Uterus (tissue), 4 donors: Measurements from ENCODE around the gene GPATCH4. TPM values are rescaled to one million over a fixed set of nuclear protein-coding genes. Genes with fewer than 3 reads are reported as not detected.

Source experiments
- DNase-seq, 2 donors: peaks; one replicate each; pipeline ENCODE4 v3.0.0-alpha.2; 2019 to 2020
- H3K27ac ChIP-seq, 2 donors: fragments of 200-600 bp; sonication (generic); 1 replicate in 1 of 2; 2 replicates in 1 of 2; pipeline ENCODE4 v1.5.1; 2016 to 2018
- H3K27me3 ChIP-seq, 2 donors: fragments of 200-600 bp; sonication (generic); one replicate each; pipeline ENCODE4 v1.5.1; 2018 to 2019; ENCODE audit warnings: control low read depth in 1 of 2
- H3K36me3 ChIP-seq, 2 donors: fragments of 200-600 bp; sonication (generic); one replicate each; pipeline ENCODE4 v1.5.1; 2019; ENCODE audit warnings: control low read depth in 1 of 2
- H3K4me1 ChIP-seq, 2 donors: fragments of 200-600 bp; sonication (generic); one replicate each; pipeline ENCODE4 v1.5.1; 2018 to 2019; ENCODE audit warnings: control low read depth in 1 of 2
- H3K4me3 ChIP-seq, 2 donors: fragments of 200-600 bp; sonication (generic); 1 replicate in 1 of 2; 2 replicates in 1 of 2; pipeline ENCODE4 v1.5.1; 2018 to 2019; ENCODE audit warnings: mild to moderate bottlenecking in 1 of 2
- H3K9me3 ChIP-seq, 2 donors: fragments of 200-600 bp; sonication (generic); one replicate each; pipeline ENCODE4 v1.5.1; 2019; ENCODE audit warnings: control low read depth in 1 of 2
- POLR2A ChIP-seq, 2 donors: fragments of 450-650 bp; IDR thresholded peaks; one replicate each; pipeline ENCODE4 v1.6.1; 2016; ENCODE audit warnings: antibody characterized with exemption in 2 of 2, mild to moderate bottlenecking in 1 of 2, moderate library complexity in 1 of 2
- intact Hi-C: fragments of 100-400 bp; cut with DNase I; formaldehyde crosslinking; loops from one replicate; pipeline ENCODE4 v1.15.1; 2023; ENCODE audit warnings: low total_unique reads
- total RNA-seq, 4 donors: library from RNA; depleted of rRNA in 3 of 4; stranded (reverse); fragments of >200 nt in 3 of 4; gene quantifications; one replicate each; pipeline versions ENCODE4 v1.1.0 to v1.2.4, GENCODE V29; 2014 to 2023
- TF ChIP-seq, protein P1 (sequence below), 4 experiments: fragments of 200-600 bp in 2 of 4; fragments of 450-650 bp in 2 of 4; sonication (generic) in 2 of 4; IDR thresholded peaks; one replicate each; pipeline ENCODE4 v1.5.1; 2016 to 2019; ENCODE audit warnings: antibody characterized with exemption in 4 of 4, mild to moderate bottlenecking in 2 of 4, moderate library complexity in 1 of 4
- donor health status: DM: yes; HTN: yes; CAD: no.

The GPATCH4 gene
- total RNA-seq, 4 donors from 2014 or later = 2.3 to 31.6 (median 19.8) TPM

DNA sequence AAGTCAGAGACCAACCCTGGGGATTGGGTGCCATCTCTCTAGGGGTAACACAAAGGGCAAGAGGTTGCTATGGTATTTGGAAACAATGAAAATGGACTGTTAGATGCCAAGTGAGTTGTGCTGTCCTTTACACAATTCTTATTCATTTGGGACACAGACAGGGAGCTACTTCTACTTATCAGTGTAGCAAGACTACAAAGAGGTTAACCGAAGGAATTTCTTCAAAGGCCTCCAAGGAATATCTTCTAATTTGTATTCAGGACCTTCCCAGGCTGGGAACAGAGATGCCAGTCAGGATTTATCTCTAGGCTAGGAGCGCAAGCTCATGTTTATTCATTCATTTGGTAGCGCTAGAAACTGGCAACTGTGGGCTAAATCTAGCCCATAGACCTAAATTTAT, 7.1 kb downstream of the GPATCH4 start:
- no peak for DNase-seq
- no peaks in the 10 kb centered on the region for H3K36me3 ChIP-seq
- H3K27ac ChIP-seq = no peak overlapping the region
- H3K27me3 ChIP-seq = no peaks in the 10 kb centered on the region
- no peak overlapping the region for H3K4me3 ChIP-seq
- TF ChIP-seq, protein P1, sequence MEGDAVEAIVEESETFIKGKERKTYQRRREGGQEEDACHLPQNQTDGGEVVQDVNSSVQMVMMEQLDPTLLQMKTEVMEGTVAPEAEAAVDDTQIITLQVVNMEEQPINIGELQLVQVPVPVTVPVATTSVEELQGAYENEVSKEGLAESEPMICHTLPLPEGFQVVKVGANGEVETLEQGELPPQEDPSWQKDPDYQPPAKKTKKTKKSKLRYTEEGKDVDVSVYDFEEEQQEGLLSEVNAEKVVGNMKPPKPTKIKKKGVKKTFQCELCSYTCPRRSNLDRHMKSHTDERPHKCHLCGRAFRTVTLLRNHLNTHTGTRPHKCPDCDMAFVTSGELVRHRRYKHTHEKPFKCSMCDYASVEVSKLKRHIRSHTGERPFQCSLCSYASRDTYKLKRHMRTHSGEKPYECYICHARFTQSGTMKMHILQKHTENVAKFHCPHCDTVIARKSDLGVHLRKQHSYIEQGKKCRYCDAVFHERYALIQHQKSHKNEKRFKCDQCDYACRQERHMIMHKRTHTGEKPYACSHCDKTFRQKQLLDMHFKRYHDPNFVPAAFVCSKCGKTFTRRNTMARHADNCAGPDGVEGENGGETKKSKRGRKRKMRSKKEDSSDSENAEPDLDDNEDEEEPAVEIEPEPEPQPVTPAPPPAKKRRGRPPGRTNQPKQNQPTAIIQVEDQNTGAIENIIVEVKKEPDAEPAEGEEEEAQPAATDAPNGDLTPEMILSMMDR (IDR thresholded peaks at IDR 0.05) = no peak
- no peak for TF ChIP-seq POLR2A (IDR thresholded peaks at IDR 0.05)
- no peaks in the 10 kb centered on the region for H3K9me3 ChIP-seq
- intact Hi-C loops = no loop called here
- H3K4me1 ChIP-seq = no peaks in the 10 kb centered on the region

DNA sequence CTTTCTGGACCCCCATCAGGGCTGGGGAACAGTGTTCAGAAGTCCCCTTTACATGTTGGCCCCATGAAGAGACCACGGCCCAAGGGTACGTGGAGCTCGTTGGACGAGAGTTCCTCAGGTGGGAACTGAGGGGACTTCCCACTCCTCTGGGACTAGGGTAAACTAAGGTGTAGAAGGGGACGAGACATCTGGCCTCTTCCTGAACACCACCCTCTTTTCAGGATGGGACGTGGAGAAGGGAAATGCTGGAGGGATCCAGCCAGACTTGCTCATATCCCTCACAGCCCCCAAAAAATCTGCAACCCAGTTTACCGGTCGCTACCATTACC, 7.7 kb downstream of the GPATCH4 start:
- DNase-seq = no peak
- no peaks in the 10 kb centered on the region for H3K4me1 ChIP-seq
- no peaks in the 10 kb centered on the region for H3K36me3 ChIP-seq
- TF ChIP-seq POLR2A (IDR thresholded peaks at IDR 0.05) = no peak
- TF ChIP-seq, protein P1 (IDR thresholded peaks at IDR 0.05) = no peak
- no peaks in the 10 kb centered on the region for H3K27me3 ChIP-seq
- intact Hi-C loops = no loop called here
- H3K4me3 ChIP-seq = no peak overlapping the region
- H3K27ac ChIP-seq = no peak overlapping the region
- H3K9me3 ChIP-seq = no peaks in the 10 kb centered on the region

DNA sequence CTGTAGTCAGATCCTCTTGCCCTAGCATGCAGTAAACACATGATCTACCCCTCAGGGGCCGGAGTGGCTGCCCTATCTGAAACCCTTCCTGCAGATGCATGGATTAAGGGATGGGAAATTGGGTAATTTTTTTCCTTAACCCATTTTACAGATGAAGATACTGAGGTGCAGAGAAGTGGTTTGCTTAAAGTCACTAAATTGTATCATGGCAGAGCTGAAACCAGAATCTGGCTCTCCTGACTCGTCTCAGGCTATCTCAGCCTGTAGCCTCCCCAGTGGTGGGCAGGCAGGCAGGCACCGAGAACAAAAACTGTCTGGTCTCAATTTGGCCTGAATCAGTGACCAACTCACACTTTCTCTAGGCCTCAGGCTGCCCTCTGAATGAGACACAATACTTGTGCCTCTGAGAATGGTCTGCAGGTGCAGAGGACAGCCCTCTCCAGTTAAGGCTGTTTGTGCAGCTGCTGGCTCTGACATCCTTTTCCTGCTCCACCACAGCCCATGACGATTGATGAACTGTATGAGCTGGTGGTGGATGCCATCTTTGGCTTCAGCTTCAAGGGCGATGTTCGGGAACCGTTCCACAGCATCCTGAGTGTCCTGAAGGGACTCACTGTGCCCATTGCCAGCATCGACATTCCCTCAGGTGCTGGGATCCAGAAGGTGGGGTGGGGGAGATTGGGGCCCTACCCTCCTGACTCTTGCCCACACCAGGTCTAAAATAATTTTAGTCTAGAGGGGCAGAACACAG, 8.2 kb downstream of the GPATCH4 start:
- Histone ChIP-seq H3K36me3 (no peaks in the 10 kb centered on the region), H3K27me3 (no peaks in the 10 kb centered on the region), H3K27ac (no peak overlapping the region), H3K9me3 (no peaks in the 10 kb centered on the region), H3K4me1 (no peaks in the 10 kb centered on the region), H3K4me3 (no peak overlapping the region)
- TF ChIP-seq, protein P1 (IDR thresholded peaks at IDR 0.05) = no peak
- no peak for TF ChIP-seq POLR2A (IDR thresholded peaks at IDR 0.05)
- DNase-seq = no peak
- intact Hi-C loops = no loop called here

DNA sequence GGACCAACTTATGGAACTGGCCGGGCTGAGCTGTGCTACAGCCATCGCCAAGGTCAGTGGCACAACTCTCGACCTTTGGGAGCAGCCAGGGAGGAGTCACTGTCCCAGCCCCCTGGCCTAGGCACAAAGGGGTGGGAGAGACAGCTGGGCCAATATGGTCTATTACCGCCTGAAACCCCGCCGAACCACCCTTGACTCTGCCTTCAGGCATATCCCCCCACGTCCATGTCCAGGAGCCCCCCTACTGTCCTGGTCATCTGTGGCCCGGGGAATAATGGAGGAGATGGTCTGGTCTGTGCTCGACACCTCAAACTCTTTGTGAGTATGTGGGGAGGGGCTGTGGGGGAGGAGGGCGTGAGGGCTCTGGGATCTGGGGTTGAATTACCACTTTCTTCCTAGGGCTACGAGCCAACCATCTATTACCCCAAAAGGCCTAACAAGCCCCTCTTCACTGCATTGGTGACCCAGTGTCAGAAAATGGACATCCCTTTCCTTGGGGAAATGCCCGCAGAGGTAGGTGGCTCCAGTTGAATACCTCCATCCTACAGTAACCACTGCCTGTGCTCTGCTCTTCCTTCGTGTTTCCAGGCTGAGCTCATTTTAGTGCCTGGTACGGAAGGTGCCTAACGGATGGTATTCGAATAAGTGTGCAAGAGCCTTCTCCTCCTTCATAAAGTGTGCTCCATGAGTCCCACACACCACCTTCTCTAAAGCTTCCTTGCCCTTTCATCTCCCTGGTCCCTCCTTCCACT, 8.9 kb downstream of the GPATCH4 start:
- Histone ChIP-seq H3K4me1 (no peaks in the 10 kb centered on the region), H3K27me3 (no peaks in the 10 kb centered on the region), H3K9me3 (no peaks in the 10 kb centered on the region), H3K27ac (peak overlapping the region; percentile 87 to 93), H3K36me3 (no peaks in the 10 kb centered on the region), H3K4me3 (peak overlapping the region; percentile 66 to 68)
- DNase-seq = no peak
- TF ChIP-seq, protein P1 (IDR thresholded peaks at IDR 0.05) = no peak
- no peak for TF ChIP-seq POLR2A (IDR thresholded peaks at IDR 0.05)
- intact Hi-C loops = no loop called here

DNA sequence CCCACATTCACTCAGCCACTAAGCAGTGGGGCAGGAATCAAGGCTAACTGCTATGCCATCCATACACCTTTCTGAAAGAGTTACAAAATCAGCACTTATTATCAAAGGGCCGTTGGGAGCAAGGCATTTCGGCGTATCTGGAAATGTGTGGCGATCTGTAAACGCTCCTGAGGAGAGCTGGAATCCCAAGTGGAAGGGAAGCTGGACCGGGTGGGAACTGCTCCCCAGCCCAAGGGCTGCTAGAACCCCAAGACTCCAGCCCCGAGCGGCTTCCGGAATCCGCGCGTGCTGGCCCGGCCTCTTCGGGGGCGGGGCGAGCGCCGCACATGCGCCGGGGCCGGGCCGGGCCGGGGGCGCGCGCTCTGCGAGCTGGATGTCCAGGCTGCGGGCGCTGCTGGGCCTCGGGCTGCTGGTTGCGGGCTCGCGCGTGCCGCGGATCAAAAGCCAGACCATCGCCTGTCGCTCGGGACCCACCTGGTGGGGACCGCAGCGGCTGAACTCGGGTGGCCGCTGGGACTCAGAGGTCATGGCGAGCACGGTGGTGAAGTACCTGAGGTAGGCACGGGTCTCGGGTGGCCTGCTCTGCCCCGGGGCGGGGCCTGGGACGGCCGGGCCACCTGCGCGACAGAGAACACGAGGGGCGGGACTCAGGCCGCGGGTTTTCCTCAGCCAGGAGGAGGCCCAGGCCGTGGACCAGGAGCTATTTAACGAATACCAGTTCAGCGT, 9.7 kb downstream of the GPATCH4 start, which contains the start of gene NAXE:
NAXE (plus strand) TSS at position 345 of the 726 bp plus-strand sequence; CDS start at position 374, 29 bp downstream.
- DNase-seq = peak; percentile 55 to 73
- Histone ChIP-seq H3K4me3 (peak within 1 kb of the TSS; percentile 66 to 68), H3K4me1 (no peaks in the 10 kb centered on the region), H3K27ac (peak within 1 kb of the TSS; percentile 87 to 93), H3K9me3 (no peaks in the 10 kb centered on the region), H3K36me3 (no peaks in the 10 kb centered on the region), H3K27me3 (no peaks in the 10 kb centered on the region)
- intact Hi-C loops = no loop called here
- peak; percentile 68 to 69 for TF ChIP-seq POLR2A (IDR thresholded peaks at IDR 0.05)
- TF ChIP-seq, protein P1 (IDR thresholded peaks at IDR 0.05) = peak in 1 of 4 experiments; percentile 4
